LNCaP clone FGC (cell line): Measurements from ENCODE around the gene ZNF831.

Source experiments
- DNase-seq: peaks from one replicate; pipeline ENCODE4 v3.0.0-alpha.2; 2011; ENCODE audit warnings: low read depth
- H3K4me3 ChIP-seq: 2 replicates; pipeline ENCODE4 v1.5.1; 2011; ENCODE audit warnings: mild to moderate bottlenecking, low read depth, low read length, control low read depth
- CTCF ChIP-seq: IDR thresholded peaks from 2 replicates; pipeline ENCODE4 v1.5.1; 2012; ENCODE audit warnings: mild to moderate bottlenecking; ENCODE audit not compliant: control insufficient read depth, insufficient read depth; ENCODE audit errors: extremely low read depth

ZNF831 gene

GRCh38 chr20:59149678-59150504 lies 13.7 kb upstream of the ZNF831 start:
- DNase-seq, result no peak
- H3K4me3 ChIP-seq, result no peak overlapping the region
- no peak for TF ChIP-seq CTCF

- no peak overlapping the region for H3K4me3 ChIP-seq
- TF ChIP-seq CTCF, result no peak
- DNase-seq, result no peak
Measured at GRCh38 chr20:59150821-59151251, 12.8 kb upstream of the ZNF831 start.

- DNase-seq, result no peak
- TF ChIP-seq CTCF, result no peak
- H3K4me3 ChIP-seq, result no peak overlapping the region
Measured at GRCh38 chr20:59151391-59151790, 12.2 kb upstream of the ZNF831 start.

GRCh38 chr20:59151820-59152219 lies 11.8 kb upstream of the ZNF831 start:
- H3K4me3 ChIP-seq, result no peak overlapping the region
- DNase-seq, result no peak
- TF ChIP-seq CTCF, result no peak

- no peak for TF ChIP-seq CTCF
- no peak for DNase-seq
- no peak overlapping the region for H3K4me3 ChIP-seq
Measured at GRCh38 chr20:59152559-59153354, 10.9 kb upstream of the ZNF831 start.

- no peak for TF ChIP-seq CTCF
- H3K4me3 ChIP-seq, result no peak overlapping the region
- DNase-seq, result peak; percentile 54
Measured at GRCh38 chr20:59153355-59153681, 10.3 kb upstream of the ZNF831 start.
